H1 (cell line): ENCODE measurements around the gene ARMH4. TPM values are rescaled to one million over a fixed set of nuclear protein-coding genes. Genes with fewer than 3 reads are reported as not detected.
A peak's percentile ranks its signal among the peaks of the same experiment; 100 is the strongest.

Experiments used
- CTCF ChIA-PET: fragments of 300-600 bp; sonication (Branson Sonifier 250); formaldehyde crosslinking; loops from one replicate; lab custom pipeline; 2021; ENCODE audit not compliant: partially characterized antibody; lab: Charles Lee
- POLR2A ChIA-PET: fragments of 300-600 bp; sonication (Branson Sonifier 250); formaldehyde crosslinking; loops from one replicate; lab custom pipeline; 2021; ENCODE audit warnings: inconsistent platforms; ENCODE audit not compliant: partially characterized antibody; lab: Charles Lee
- DNase-seq, 2 experiments: peaks; one replicate each; pipeline versions ENCODE4 v3.0.0 to v3.0.0-alpha.2; 2010 to 2022; ENCODE audit warnings: low spot score in 2 of 2, low read depth in 1 of 2, mixed read lengths in 1 of 2
- FAIRE-seq: peaks from 2 replicates; lab custom pipeline; 2011; peaks lifted over from hg19 to GRCh38; lab: Jason Lieb, UNC
- H2AFZ ChIP-seq: 2 replicates; pipeline ENCODE4 v1.8.1; 2012; ENCODE audit warnings: low read length, inconsistent platforms
- H2AK5ac ChIP-seq: 2 replicates; pipeline ENCODE4 v1.6.1; 2013; ENCODE audit warnings: low read depth, low read length
- H2BK120ac ChIP-seq: replicated peaks from 2 replicates; pipeline ENCODE3; 2013; ENCODE audit warnings: low read depth, low read length, inconsistent platforms
- H2BK12ac ChIP-seq: 2 replicates; pipeline ENCODE4 v1.6.1; 2013; ENCODE audit warnings: low read depth, low read length
- H2BK15ac ChIP-seq: 2 replicates; pipeline ENCODE4 v1.6.1; 2013; ENCODE audit warnings: low read length
- H2BK20ac ChIP-seq: 2 replicates; pipeline ENCODE4 v1.6.1; 2013; ENCODE audit warnings: low read length
- H2BK5ac ChIP-seq: 2 replicates; pipeline ENCODE4 v1.6.1; 2013; ENCODE audit warnings: low read depth, low read length
- H3K14ac ChIP-seq: 2 replicates; pipeline ENCODE4 v1.6.1; 2013; ENCODE audit warnings: inconsistent platforms; ENCODE audit not compliant: insufficient read length
- H3K18ac ChIP-seq: 2 replicates; pipeline ENCODE4 v1.6.1; 2013; ENCODE audit warnings: low read length; ENCODE audit errors: extremely low read depth
- H3K23ac ChIP-seq: 2 replicates; pipeline ENCODE4 v1.6.1; 2013; ENCODE audit warnings: inconsistent platforms; ENCODE audit not compliant: insufficient read length
- H3K23me2 ChIP-seq: 2 replicates; pipeline ENCODE4 v1.6.1; 2013; ENCODE audit warnings: low read depth, low read length
- H3K27ac ChIP-seq: 2 replicates; pipeline ENCODE4 v1.6.1; 2011; ENCODE audit warnings: low read depth, low read length, inconsistent platforms
- H3K27me3 ChIP-seq, 4 experiments: replicated peaks in 1 of 4; 1 replicate in 1 of 4; 2 replicates in 3 of 4; pipeline versions ENCODE4 v1.6.1 to v1.8.1; 2011 to 2013; ENCODE audit warnings: low read length in 3 of 4, mild to moderate bottlenecking in 3 of 4, inconsistent platforms in 2 of 4, mixed read lengths in 2 of 4, moderate library complexity in 1 of 4; ENCODE audit not compliant: control insufficient read depth in 3 of 4, insufficient read depth in 3 of 4; ENCODE audit errors: extremely low read depth in 1 of 4
- H3K36me3 ChIP-seq, 4 experiments: 2 replicates each; pipeline versions ENCODE4 v1.6.1 to v1.8.1; 2011 to 2013; ENCODE audit warnings: mild to moderate bottlenecking in 4 of 4, low read length in 3 of 4, moderate library complexity in 2 of 4, control low read depth in 1 of 4, inconsistent platforms in 1 of 4; ENCODE audit not compliant: insufficient read depth in 4 of 4, control insufficient read depth in 2 of 4
- H3K4ac ChIP-seq: replicated peaks from 2 replicates; pipeline ENCODE3; 2013; ENCODE audit warnings: low read length, low read depth, mixed read lengths, inconsistent platforms; ENCODE audit not compliant: insufficient read length
- H3K4me1 ChIP-seq, 4 experiments: replicated peaks in 1 of 4; 1 replicate in 1 of 4; 2 replicates in 3 of 4; pipeline versions ENCODE4 v1.6.1 to v1.8.1; 2011 to 2013; ENCODE audit warnings: low read length in 3 of 4, inconsistent platforms in 2 of 4, mixed read lengths in 1 of 4; ENCODE audit not compliant: insufficient read depth in 4 of 4, control insufficient read depth in 3 of 4
- H3K4me2 ChIP-seq, 2 experiments: 2 replicates each; pipeline versions ENCODE4 v1.6.1 to v1.8.1; 2011 to 2013; ENCODE audit warnings: low read depth in 2 of 2, low read length in 2 of 2, control low read depth in 1 of 2, inconsistent platforms in 1 of 2, mild to moderate bottlenecking in 1 of 2; ENCODE audit not compliant: insufficient read depth in 1 of 2
- H3K4me3 ChIP-seq, 4 experiments: fragments of 200-600, 300-600 bp in 1 of 4; sonication (generic), shearing (Covaris generic), sonication (Bioruptor Twin) in 1 of 4; 2 replicates each; pipeline versions ENCODE4 v1.5.1 to v1.8.1; 2011 to 2016; ENCODE audit warnings: low read length in 4 of 4, low read depth in 3 of 4, control low read depth in 2 of 4, inconsistent platforms in 2 of 4, mild to moderate bottlenecking in 2 of 4, mixed read lengths in 1 of 4, moderate library complexity in 1 of 4; ENCODE audit not compliant: insufficient read depth in 2 of 4; ENCODE audit errors: extremely low read depth in 1 of 4
- H3K56ac ChIP-seq: replicated peaks from 2 replicates; pipeline ENCODE3; 2013; ENCODE audit warnings: low read depth, mild to moderate bottlenecking, mixed read lengths, low read length, inconsistent platforms; ENCODE audit not compliant: insufficient read length
- H3K79me1 ChIP-seq: 2 replicates; pipeline ENCODE4 v1.6.1; 2013; ENCODE audit warnings: low read depth, low read length, control low read depth
- H3K79me2 ChIP-seq, 2 experiments: 2 replicates each; pipeline versions ENCODE4 v1.6.1 to v1.8.1; 2012 to 2013; ENCODE audit warnings: low read length in 2 of 2, mild to moderate bottlenecking in 2 of 2, inconsistent platforms in 1 of 2; ENCODE audit not compliant: insufficient read depth in 2 of 2, control insufficient read depth in 1 of 2
- H3K9ac ChIP-seq, 4 experiments: replicated peaks in 1 of 4; 1 replicate in 1 of 4; 2 replicates in 3 of 4; pipeline versions ENCODE4 v1.6.1 to v1.8.1; 2011 to 2013; ENCODE audit warnings: low read depth in 3 of 4, low read length in 3 of 4, control low read depth in 2 of 4, mild to moderate bottlenecking in 2 of 4, moderate library complexity in 2 of 4, inconsistent platforms in 1 of 4; ENCODE audit errors: extremely low read depth in 1 of 4
- H3K9me3 ChIP-seq, 2 experiments: 2 replicates each; pipeline versions ENCODE4 v1.6.1 to v1.8.1; 2012 to 2013; ENCODE audit warnings: mild to moderate bottlenecking in 2 of 2, moderate library complexity in 2 of 2, control low read depth in 1 of 2, inconsistent platforms in 1 of 2, low read depth in 1 of 2, low read length in 1 of 2, mixed read lengths in 1 of 2; ENCODE audit not compliant: insufficient read depth in 2 of 2
- H4K20me1 ChIP-seq, 2 experiments: replicated peaks in 1 of 2; 2 replicates each; pipeline versions ENCODE3 to v1.8.1; 2011 to 2013; ENCODE audit warnings: inconsistent platforms in 2 of 2, low read length in 2 of 2, mild to moderate bottlenecking in 1 of 2; ENCODE audit not compliant: insufficient read depth in 2 of 2, control insufficient read depth in 1 of 2
- H4K5ac ChIP-seq: 2 replicates; pipeline ENCODE4 v1.6.1; 2013; ENCODE audit warnings: low read length, low read depth, mixed read lengths, inconsistent platforms; ENCODE audit not compliant: insufficient read length
- H4K8ac ChIP-seq: 2 replicates; pipeline ENCODE4 v1.8.0; 2013; ENCODE audit warnings: mild to moderate bottlenecking, moderate library complexity, low read length, inconsistent platforms; ENCODE audit not compliant: insufficient read depth; ENCODE audit errors: extremely low read depth
- H4K91ac ChIP-seq: replicated peaks from 2 replicates; pipeline ENCODE3; 2013; ENCODE audit warnings: low read length, mixed read lengths, inconsistent platforms; ENCODE audit not compliant: insufficient read length
- EGR1 ChIP-seq: IDR thresholded peaks from 2 replicates; pipeline ENCODE4 v1.6.1; 2011; ENCODE audit warnings: low read depth, low read length, borderline replicate concordance
- HDAC6 ChIP-seq: IDR thresholded peaks from one replicate; pipeline ENCODE4 v1.7.1; 2012; ENCODE audit warnings: low read depth, mild to moderate bottlenecking, inconsistent platforms, low read length, moderate library complexity
- KDM1A ChIP-seq: fragments of 200-600, 300-600 bp; sonication (generic); IDR thresholded peaks from 2 replicates; pipeline ENCODE4 v1.7.1; 2016; ENCODE audit warnings: mild to moderate bottlenecking, low read length, borderline replicate concordance
- RXRA ChIP-seq: IDR thresholded peaks from 2 replicates; pipeline ENCODE4 v1.6.1; 2011; ENCODE audit warnings: low read depth, mild to moderate bottlenecking, low read length, moderate library complexity; ENCODE audit not compliant: insufficient read depth
- TEAD4 ChIP-seq: IDR thresholded peaks from 2 replicates; pipeline ENCODE4 v1.6.1; 2012; ENCODE audit warnings: low read depth, low read length, inconsistent platforms, mixed read lengths
- WGBS, 2 experiments: shearing (Covaris generic) in 1 of 2; methylation state at CpG; one replicate each; pipeline versions ENCODE4 v1.1.6 to v1.1.7; 2013 to 2015; ENCODE audit warnings: low lambda C conversion rate in 2 of 2, mixed read lengths in 2 of 2, inconsistent platforms in 1 of 2, low coverage in 1 of 2, missing lambda C conversion rate in 1 of 2; ENCODE audit not compliant: insufficient replicate concordance in 2 of 2, insufficient coverage in 1 of 2, insufficient read length in 1 of 2; ENCODE audit errors: extremely low coverage in 1 of 2, missing lambda C conversion rate in 1 of 2; 5-methylcytosine and 5-hydroxymethylcytosine counted together
- polyA plus RNA-seq, 7 experiments: library from polyadenylated mRNA; depleted of rRNA in 3 of 7; stranded (reverse) in 5 of 7; unstranded in 2 of 7; fragments of >200 nt in 5 of 7; fragments of 200-250 nt in 2 of 7; gene quantifications; 1 replicate in 5 of 7; 2 replicates in 1 of 7; 4 replicates in 1 of 7; pipeline versions ENCODE4 v1.2.1 to v1.2.3, GENCODE V29; 2011 to 2013; ENCODE audit warnings: missing spikeins in 2 of 7, mixed read lengths in 2 of 7
- total RNA-seq: library from RNA; stranded (reverse); fragmentation: NEBNext Ultra II Directional; extraction: Animal tissue kit (Norgen Biotek cat#: 25700); gene quantifications from 2 replicates; pipeline ENCODE4 v1.2.1, GENCODE V29; 2021
- TF ChIP-seq, protein P1 (sequence below): IDR thresholded peaks from 2 replicates; pipeline ENCODE4 v1.6.1; 2011; ENCODE audit warnings: low read depth, mild to moderate bottlenecking, low read length; ENCODE audit not compliant: insufficient read depth

ARMH4 gene
- total and polyA plus RNA-seq, 2 of the 8 experiments (the other 6 are each of a cell fraction or from before 2014, with no cell fraction given): 7.1 to 25.4 TPM

DNA sequence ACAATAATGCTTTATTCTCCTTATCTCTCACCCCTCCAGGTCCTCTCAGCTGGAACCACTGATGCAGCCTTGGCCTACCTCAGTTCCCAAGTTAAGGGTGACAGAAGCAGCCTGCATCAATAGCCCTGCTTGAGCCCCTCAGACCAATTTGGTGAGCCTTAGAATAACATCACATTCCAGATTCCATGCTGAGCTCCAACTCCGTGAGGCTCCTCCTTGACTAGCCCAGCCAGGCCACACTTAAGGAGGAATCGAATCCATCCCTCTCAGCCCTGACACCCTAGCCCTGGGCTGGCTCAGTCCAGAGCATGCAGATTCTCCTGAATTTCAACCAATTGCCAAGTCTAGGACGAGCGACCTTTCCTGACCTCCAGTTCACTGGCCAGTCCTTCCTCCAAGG, 91.1 kb downstream of the ARMH4 start:
- Histone ChIP-seq H2BK12ac (no peak overlapping the region), H2AFZ (0 out of 2 replicates have a peak overlapping the region, but pooled peaks have one; percentile 41), H2BK20ac (no peak overlapping the region), H2BK15ac (no peak overlapping the region), H3K18ac (no peak overlapping the region), H3K56ac (no peak overlapping the region), H2BK5ac (no peak overlapping the region), H4K5ac (no peak overlapping the region), H3K79me2 (no peaks in the 10 kb centered on the region), H3K4me3 (no peak overlapping the region), H3K23ac (no peak overlapping the region), H4K91ac (no peak overlapping the region), H3K9me3 (no peaks in the 10 kb centered on the region), H2BK120ac (no peak overlapping the region), H3K27ac (no peak overlapping the region), H4K8ac (no peak overlapping the region), H3K14ac (no peak overlapping the region), H3K79me1 (no peaks in the 10 kb centered on the region), H3K4me2 (peak overlapping the region in 1 of 2 experiments; percentile 29; a peak in 2 of 4 replicates), H2AK5ac (no peak overlapping the region), H3K27me3 (no peaks in the 10 kb centered on the region; a peak in 1 of 7 replicates), H4K20me1 (no peaks in the 10 kb centered on the region), H3K36me3 (no peaks in the 10 kb centered on the region), H3K4me1 (peaks cover 0 to 6% (median 3%) of the 10 kb centered on the region in 4 experiments; a peak in 3 of 7 replicates), H3K23me2 (no peaks in the 10 kb centered on the region), H3K4ac (no peak overlapping the region), H3K9ac (no peak overlapping the region)
- 68% methylated on average over 4 of the region's 4 CpGs; no CpG with 5 or more reads in 1 of the 2 experiments for WGBS, 2 experiments
- ChIA-PET POLR2A (no interaction called here), CTCF (interaction anchor here (1.5 to 4.3 kb wide), 2 partner anchors 13 to 189 kb away, joined by 3 to 28 read pairs; no protein-coding TSS in a partner anchor)
- peak; percentile 81 for FAIRE-seq
- DNase-seq: no peak
- TF ChIP-seq TEAD4: peak; percentile 65
- no peak for TF ChIP-seq KDM1A
- no peak for TF ChIP-seq EGR1
- TF ChIP-seq, protein P1, sequence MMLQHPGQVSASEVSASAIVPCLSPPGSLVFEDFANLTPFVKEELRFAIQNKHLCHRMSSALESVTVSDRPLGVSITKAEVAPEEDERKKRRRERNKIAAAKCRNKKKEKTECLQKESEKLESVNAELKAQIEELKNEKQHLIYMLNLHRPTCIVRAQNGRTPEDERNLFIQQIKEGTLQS: no peak
- TF ChIP-seq RXRA: no peak
- TF ChIP-seq HDAC6: no peak
